Neural cell (in vitro differentiated cells): ENCODE results near the gene PRIM1. TPM values are rescaled to one million over a fixed set of nuclear protein-coding genes. Genes with fewer than 3 reads are reported as not detected.

Experiments used
- H2AFZ ChIP-seq: fragments of 200-600, 300-800 bp; sonication (generic), shearing (Covaris generic); 2 replicates; pipeline ENCODE4 v1.6.0; 2014; ENCODE audit warnings: low read depth, mild to moderate bottlenecking, antibody characterized with exemption, low read length, moderate library complexity
- H3F3A ChIP-seq: fragments of 200-600 bp; shearing (Covaris generic); 2 replicates; pipeline ENCODE4 v1.6.1; 2016; ENCODE audit warnings: mild to moderate bottlenecking, moderate library complexity, mixed read lengths, antibody characterized with exemption, low read length; ENCODE audit not compliant: insufficient read depth, poor library complexity, severe bottlenecking
- H3K27ac ChIP-seq: fragments of 200-600, 300-800 bp; sonication (generic), shearing (Covaris generic); 2 replicates; pipeline ENCODE4 v1.5.1; 2014; ENCODE audit warnings: mild to moderate bottlenecking, low read length, moderate library complexity
- H3K27me3 ChIP-seq: fragments of 300-800, 200-600 bp; sonication (generic), shearing (Covaris generic); 2 replicates; pipeline ENCODE4 v1.6.0; 2014; ENCODE audit warnings: mild to moderate bottlenecking, low read depth, low read length, moderate library complexity; ENCODE audit not compliant: insufficient read depth
- H3K36me3 ChIP-seq: fragments of 300-800, 200-600 bp; sonication (generic), shearing (Covaris generic); 2 replicates; pipeline ENCODE4 v1.5.1; 2014; ENCODE audit warnings: mild to moderate bottlenecking, antibody characterized with exemption, low read length, moderate library complexity; ENCODE audit not compliant: insufficient read depth
- H3K4me2 ChIP-seq: fragments of 300-800, 200-600 bp; sonication (generic), shearing (Covaris generic); 2 replicates; pipeline ENCODE4 v1.6.0; 2014; ENCODE audit warnings: mild to moderate bottlenecking, low read length
- H3K4me3 ChIP-seq: fragments of 300-800, 200-600 bp; sonication (generic), shearing (Covaris generic); 2 replicates; pipeline ENCODE4 v1.5.1; 2014; ENCODE audit warnings: mild to moderate bottlenecking, low read length, moderate library complexity
- H3K79me2 ChIP-seq: fragments of 200-600 bp; shearing (Covaris generic); replicated peaks from 2 replicates; pipeline ENCODE4 v1.6.0; 2014; ENCODE audit warnings: mild to moderate bottlenecking, low read length, moderate library complexity; ENCODE audit not compliant: insufficient read depth
- H3K9ac ChIP-seq: fragments of 300-800, 200-600 bp; sonication (generic), shearing (Covaris generic); 2 replicates; pipeline ENCODE4 v1.6.1; 2016; ENCODE audit warnings: mild to moderate bottlenecking, low read length, mixed read lengths
- H3K9me2 ChIP-seq: fragments of 200-600 bp; shearing (Covaris generic); 2 replicates; pipeline ENCODE4 v1.6.1; 2016; ENCODE audit warnings: mild to moderate bottlenecking, low read length, mixed read lengths; ENCODE audit not compliant: insufficient read depth
- H3K9me3 ChIP-seq: fragments of 200-600, 300-800 bp; sonication (generic), shearing (Covaris generic); 2 replicates; pipeline ENCODE4 v1.6.1; 2016; ENCODE audit warnings: mild to moderate bottlenecking, mixed run types, low read length, moderate library complexity, mixed read lengths
- H4K20me1 ChIP-seq: fragments of 200-600 bp; shearing (Covaris generic); 2 replicates; pipeline ENCODE4 v1.6.1; 2016; ENCODE audit warnings: mild to moderate bottlenecking, mixed run types; ENCODE audit not compliant: insufficient read depth
- EP300 ChIP-seq: fragments of 450-650 bp; conservative IDR thresholded peaks from 2 replicates; pipeline ENCODE4 v1.6.1; 2014; ENCODE audit warnings: antibody characterized with exemption, mild to moderate bottlenecking, moderate library complexity; ENCODE audit not compliant: poor library complexity, severe bottlenecking
- EZH2 ChIP-seq: fragments of 200-600, 300-800 bp; shearing (Covaris generic), sonication (generic); IDR thresholded peaks from 2 replicates; pipeline ENCODE4 v1.6.1; 2014; ENCODE audit warnings: antibody characterized with exemption, low read length, borderline replicate concordance, mild to moderate bottlenecking; ENCODE audit not compliant: insufficient read depth, poor library complexity, severe bottlenecking
- MXI1 ChIP-seq: fragments of 450-650 bp; conservative IDR thresholded peaks from 2 replicates; pipeline ENCODE4 v1.6.1; 2014; ENCODE audit warnings: antibody characterized with exemption, mild to moderate bottlenecking; ENCODE audit not compliant: poor library complexity, severe bottlenecking
- POLR2AphosphoS5 ChIP-seq: IDR thresholded peaks from 2 replicates; pipeline ENCODE4 v1.6.1; 2012
- RAD21 ChIP-seq: fragments of 450-650 bp; conservative IDR thresholded peaks from 2 replicates; pipeline ENCODE4 v1.6.1; 2014; ENCODE audit warnings: antibody characterized with exemption, mild to moderate bottlenecking, moderate library complexity
- REST ChIP-seq: IDR thresholded peaks from 2 replicates; pipeline ENCODE4 v1.6.1; 2012; ENCODE audit warnings: borderline replicate concordance
- SMC3 ChIP-seq: fragments of 450-650 bp; conservative IDR thresholded peaks from 2 replicates; pipeline ENCODE4 v1.6.1; 2014; ENCODE audit warnings: antibody characterized with exemption, mild to moderate bottlenecking, moderate library complexity; ENCODE audit not compliant: poor library complexity
- TAF1 ChIP-seq: IDR thresholded peaks from 2 replicates; pipeline ENCODE4 v1.6.1; 2012; ENCODE audit warnings: low read depth
- polyA plus RNA-seq: library from polyadenylated mRNA; depleted of rRNA; stranded (reverse); fragments of >200 nt; gene quantifications from 2 replicates; pipeline ENCODE4 v1.2.3, GENCODE V29; 2014
- TF ChIP-seq, protein P1 (sequence below): fragments of 450-650 bp; IDR thresholded peaks from 2 replicates; pipeline ENCODE4 v1.5.1; 2014; ENCODE audit warnings: antibody characterized with exemption, mild to moderate bottlenecking, moderate library complexity; ENCODE audit not compliant: poor library complexity, severe bottlenecking

The PRIM1 gene
- polyA plus RNA-seq, 1 donor from 2014 or later = 36.1 TPM

DNA sequence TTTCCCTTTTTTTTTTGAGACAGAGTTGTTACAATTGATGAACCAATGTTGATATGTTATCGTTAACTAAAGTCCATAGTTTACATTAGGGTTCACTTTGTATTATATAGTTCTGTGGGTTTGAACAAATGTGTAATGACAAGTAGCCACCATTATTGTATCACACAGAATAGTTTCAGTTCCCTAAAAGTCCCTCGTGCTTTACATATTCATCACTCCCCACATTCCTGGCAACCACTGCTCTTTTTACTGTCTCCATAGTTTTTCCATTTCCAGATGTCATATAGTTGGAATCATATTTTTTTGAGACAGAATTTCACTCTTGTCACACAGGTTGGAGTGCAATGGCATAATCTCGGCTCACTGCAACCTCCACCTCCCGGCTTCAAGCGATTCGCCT lies 23.5 kb upstream of the PRIM1 start:
- Histone ChIP-seq H2AFZ (no peak overlapping the region), H3K9ac (no peak overlapping the region), H3K27ac (no peak overlapping the region), H3K4me2 (no peak overlapping the region), H3K4me3 (no peak overlapping the region), H4K20me1 (no peaks in the 10 kb centered on the region), H3K9me2 (no peaks in the 10 kb centered on the region), H3K36me3 (no peaks in the 10 kb centered on the region), H3F3A (no peaks in the 10 kb centered on the region), H3K9me3 (no peaks in the 10 kb centered on the region), H3K27me3 (no peaks in the 10 kb centered on the region), H3K79me2 (no peaks in the 10 kb centered on the region)
- no peak for TF ChIP-seq EP300
- no peak for TF ChIP-seq RAD21
- no peak for TF ChIP-seq EZH2
- TF ChIP-seq REST = no peak
- TF ChIP-seq, protein P1, sequence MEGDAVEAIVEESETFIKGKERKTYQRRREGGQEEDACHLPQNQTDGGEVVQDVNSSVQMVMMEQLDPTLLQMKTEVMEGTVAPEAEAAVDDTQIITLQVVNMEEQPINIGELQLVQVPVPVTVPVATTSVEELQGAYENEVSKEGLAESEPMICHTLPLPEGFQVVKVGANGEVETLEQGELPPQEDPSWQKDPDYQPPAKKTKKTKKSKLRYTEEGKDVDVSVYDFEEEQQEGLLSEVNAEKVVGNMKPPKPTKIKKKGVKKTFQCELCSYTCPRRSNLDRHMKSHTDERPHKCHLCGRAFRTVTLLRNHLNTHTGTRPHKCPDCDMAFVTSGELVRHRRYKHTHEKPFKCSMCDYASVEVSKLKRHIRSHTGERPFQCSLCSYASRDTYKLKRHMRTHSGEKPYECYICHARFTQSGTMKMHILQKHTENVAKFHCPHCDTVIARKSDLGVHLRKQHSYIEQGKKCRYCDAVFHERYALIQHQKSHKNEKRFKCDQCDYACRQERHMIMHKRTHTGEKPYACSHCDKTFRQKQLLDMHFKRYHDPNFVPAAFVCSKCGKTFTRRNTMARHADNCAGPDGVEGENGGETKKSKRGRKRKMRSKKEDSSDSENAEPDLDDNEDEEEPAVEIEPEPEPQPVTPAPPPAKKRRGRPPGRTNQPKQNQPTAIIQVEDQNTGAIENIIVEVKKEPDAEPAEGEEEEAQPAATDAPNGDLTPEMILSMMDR = no peak
- no peak for TF ChIP-seq SMC3
- no peak for TF ChIP-seq TAF1

DNA sequence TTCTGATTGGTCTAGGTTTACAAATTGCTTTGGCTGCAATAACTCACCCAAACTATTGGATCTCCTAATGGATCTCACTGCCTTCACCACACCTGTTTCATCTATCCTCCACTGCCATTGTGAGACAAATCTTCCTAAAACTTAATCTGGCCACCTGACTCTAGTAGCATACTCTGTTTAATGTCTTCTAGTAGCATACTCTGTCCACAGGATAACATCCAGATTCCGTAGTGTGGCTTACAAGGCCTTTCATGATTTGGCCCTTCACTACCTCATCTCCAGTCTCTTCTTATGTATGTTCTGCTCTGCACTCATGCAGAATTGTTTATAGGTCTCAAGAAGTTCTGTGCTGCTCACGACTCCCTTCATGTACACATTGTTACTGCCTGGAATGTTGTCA lies 21.0 kb upstream of the PRIM1 start:
- Histone ChIP-seq H2AFZ (no peak overlapping the region), H3K36me3 (no peaks in the 10 kb centered on the region), H3F3A (no peaks in the 10 kb centered on the region), H4K20me1 (no peaks in the 10 kb centered on the region), H3K9me2 (no peaks in the 10 kb centered on the region), H3K4me2 (no peak overlapping the region), H3K27me3 (no peaks in the 10 kb centered on the region), H3K79me2 (no peaks in the 10 kb centered on the region), H3K4me3 (no peak overlapping the region), H3K9ac (no peak overlapping the region), H3K27ac (no peak overlapping the region), H3K9me3 (no peaks in the 10 kb centered on the region)
- TF ChIP-seq REST = no peak
- TF ChIP-seq RAD21 = no peak
- TF ChIP-seq SMC3 = no peak
- TF ChIP-seq MXI1 = no peak
- TF ChIP-seq POLR2AphosphoS5 = no peak
- TF ChIP-seq, protein P1 = no peak
- no peak for TF ChIP-seq EP300
- TF ChIP-seq EZH2 = no peak
- no peak for TF ChIP-seq TAF1
